Keratinocyte (primary cell): ENCODE measurements around the gene GSTM5. TPM values are rescaled to one million over a fixed set of nuclear protein-coding genes. Genes with fewer than 3 reads are reported as not detected.

Experiments
- DNase-seq: peaks from one replicate; pipeline ENCODE4 v3.0.0-alpha.2; 2011; ENCODE audit warnings: low read depth, missing footprints, low spot score
- FAIRE-seq: peaks from 2 replicates; lab custom pipeline; 2011; peaks lifted over from hg19 to GRCh38; lab: Jason Lieb, UNC
- H2AFZ ChIP-seq: 2 replicates; pipeline ENCODE4 v1.6.0; 2012; ENCODE audit warnings: low read length, control low read depth, inconsistent platforms; ENCODE audit not compliant: control insufficient read depth
- H3K27ac ChIP-seq: 2 replicates; pipeline ENCODE4 v1.5.1; 2011; ENCODE audit warnings: low read length; ENCODE audit not compliant: control insufficient read depth, insufficient read depth
- H3K27me3 ChIP-seq: 3 replicates; pipeline ENCODE4 v1.6.0; 2011; ENCODE audit warnings: low read length; ENCODE audit not compliant: control insufficient read depth, insufficient read depth; ENCODE audit errors: extremely low read depth
- H3K36me3 ChIP-seq, 2 experiments: 2 replicates in 1 of 2; 3 replicates in 1 of 2; pipeline ENCODE4 v1.5.1; 2011; ENCODE audit warnings: low read length in 2 of 2, mild to moderate bottlenecking in 1 of 2; ENCODE audit not compliant: control insufficient read depth in 2 of 2, insufficient read depth in 2 of 2; ENCODE audit errors: extremely low read depth in 1 of 2
- H3K4me1 ChIP-seq: 3 replicates; pipeline ENCODE4 v1.5.1; 2011; ENCODE audit warnings: low read length; ENCODE audit not compliant: control insufficient read depth, insufficient read depth; ENCODE audit errors: extremely low read depth
- H3K4me2 ChIP-seq: 3 replicates; pipeline ENCODE4 v1.6.0; 2011; ENCODE audit warnings: low read depth, low read length; ENCODE audit not compliant: control insufficient read depth, insufficient read depth; ENCODE audit errors: extremely low read depth
- H3K4me3 ChIP-seq, 3 experiments: fragments of 200-600 bp in 1 of 3; sonication (generic) in 1 of 3; 2 replicates in 2 of 3; 3 replicates in 1 of 3; pipeline ENCODE4 v1.5.1; 2011 to 2016; ENCODE audit warnings: low read length in 3 of 3, mild to moderate bottlenecking in 3 of 3, control low read depth in 2 of 3, inconsistent platforms in 1 of 3, low read depth in 1 of 3, mixed read lengths in 1 of 3, mixed run types in 1 of 3, moderate library complexity in 1 of 3; ENCODE audit not compliant: control insufficient read depth in 2 of 3, insufficient read depth in 2 of 3; ENCODE audit errors: extremely low read depth in 1 of 3
- H3K79me2 ChIP-seq: 2 replicates; pipeline ENCODE4 v1.6.0; 2012; ENCODE audit warnings: low read length; ENCODE audit not compliant: control insufficient read depth, insufficient read depth
- H3K9ac ChIP-seq: 3 replicates; pipeline ENCODE4 v1.6.0; 2011; ENCODE audit warnings: low read length; ENCODE audit not compliant: control insufficient read depth, insufficient read depth; ENCODE audit errors: extremely low read depth
- H3K9me1 ChIP-seq: 3 replicates; pipeline ENCODE4 v1.6.0; 2011; ENCODE audit warnings: low read length; ENCODE audit not compliant: control insufficient read depth, insufficient read depth; ENCODE audit errors: extremely low read depth
- H3K9me3 ChIP-seq: 2 replicates; pipeline ENCODE4 v1.5.1; 2012; ENCODE audit warnings: low read depth, low read length; ENCODE audit not compliant: control insufficient read depth
- H4K20me1 ChIP-seq: 3 replicates; pipeline ENCODE4 v1.6.0; 2011; ENCODE audit warnings: low read length; ENCODE audit not compliant: control insufficient read depth, insufficient read depth; ENCODE audit errors: extremely low read depth
- EZH2 ChIP-seq: IDR thresholded peaks from one replicate; pipeline ENCODE4 v1.6.1; 2012; ENCODE audit warnings: inconsistent platforms, mild to moderate bottlenecking, low read length, moderate library complexity
- dilution Hi-C: fragments of 300-500 bp; cut with MboI; formaldehyde crosslinking; loops from one replicate; pipeline ENCODE4 v1.7.0; 2020; ENCODE audit warnings: low sequenced_read_pairs; ENCODE audit not compliant: extremely low pct_ligation_motif_present
- polyA plus RNA-seq, 5 experiments: library from polyadenylated mRNA; depleted of rRNA in 3 of 5; stranded (reverse) in 3 of 5; stranded (forward) in 1 of 5; unstranded in 1 of 5; fragments of >200 nt; gene quantifications; 1 replicate in 1 of 5; 2 replicates in 3 of 5; 3 replicates in 1 of 5; pipeline versions ENCODE4 v1.2.1 to v1.2.3, GENCODE V29; 2011 to 2012; ENCODE audit warnings: missing spikeins in 2 of 5, low read depth in 1 of 5, low replicate concordance in 1 of 5
- TF ChIP-seq, protein P1 (sequence below), 3 experiments: IDR thresholded peaks in 1 of 3; conservative IDR thresholded peaks in 1 of 3; optimal IDR thresholded peaks in 1 of 3; 2 replicates in 2 of 3; 3 replicates in 1 of 3; pipeline versions ENCODE3 to v1.5.1; 2011; ENCODE audit warnings: low read length in 3 of 3, mild to moderate bottlenecking in 3 of 3, moderate library complexity in 2 of 3, control low read depth in 1 of 3, inconsistent platforms in 1 of 3; ENCODE audit not compliant: insufficient read depth in 2 of 3; ENCODE audit errors: extremely low read depth in 1 of 3

The GSTM5 gene
- polyA plus RNA-seq, 1 donor (not counting 4 experiments of a cell fraction or from before 2014, with no cell fraction given) = not detected

DNA sequence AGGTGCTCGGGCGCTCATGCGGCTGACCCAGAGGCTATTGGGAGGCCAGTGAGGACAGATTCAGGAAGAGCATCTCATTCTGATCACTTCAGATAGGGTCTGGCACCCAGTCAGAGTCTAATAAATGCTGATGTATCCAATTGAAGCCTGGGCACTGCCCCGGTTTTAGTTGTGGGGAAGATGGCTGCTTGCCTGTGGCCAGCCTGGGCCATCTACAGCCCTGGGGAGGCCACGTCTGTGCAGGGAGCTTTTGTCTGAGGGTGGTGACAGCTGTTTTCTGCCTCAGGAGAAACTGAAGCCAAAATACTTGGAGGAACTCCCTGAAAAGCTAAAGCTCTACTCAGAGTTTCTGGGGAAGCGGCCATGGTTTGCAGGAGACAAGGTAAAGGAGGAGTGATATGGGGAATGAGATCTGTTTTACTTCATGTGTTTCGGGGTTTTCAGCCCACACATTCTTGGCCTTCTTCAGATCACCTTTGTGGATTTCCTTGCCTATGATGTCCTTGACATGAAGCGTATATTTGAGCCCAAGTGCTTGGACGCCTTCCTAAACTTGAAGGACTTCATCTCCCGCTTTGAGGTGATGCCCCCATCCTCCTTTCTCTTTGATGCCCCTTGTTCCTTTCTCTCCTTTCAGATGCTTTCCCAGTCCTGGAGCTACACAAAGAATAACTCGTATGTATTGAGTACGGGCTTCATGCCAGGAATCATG lies 2.8 kb downstream of the GSTM5 start:
- Histone ChIP-seq H3K27me3 (no peaks in the 10 kb centered on the region), H3K4me2 (no peak overlapping the region), H3K79me2 (no peaks in the 10 kb centered on the region), H4K20me1 (no peaks in the 10 kb centered on the region), H3K4me1 (peaks cover 35% of the 10 kb centered on the region), H3K9me1 (no peaks in the 10 kb centered on the region), H3K4me3 (no peak overlapping the region), H3K27ac (no peak overlapping the region), H2AFZ (no peak overlapping the region), H3K9ac (no peak overlapping the region), H3K36me3 (no peaks in the 10 kb centered on the region), H3K9me3 (no peaks in the 10 kb centered on the region)
- DNase-seq (no peak), FAIRE-seq (no peak)
- dilution Hi-C loops = no loop called here
- no peak for TF ChIP-seq EZH2

DNA sequence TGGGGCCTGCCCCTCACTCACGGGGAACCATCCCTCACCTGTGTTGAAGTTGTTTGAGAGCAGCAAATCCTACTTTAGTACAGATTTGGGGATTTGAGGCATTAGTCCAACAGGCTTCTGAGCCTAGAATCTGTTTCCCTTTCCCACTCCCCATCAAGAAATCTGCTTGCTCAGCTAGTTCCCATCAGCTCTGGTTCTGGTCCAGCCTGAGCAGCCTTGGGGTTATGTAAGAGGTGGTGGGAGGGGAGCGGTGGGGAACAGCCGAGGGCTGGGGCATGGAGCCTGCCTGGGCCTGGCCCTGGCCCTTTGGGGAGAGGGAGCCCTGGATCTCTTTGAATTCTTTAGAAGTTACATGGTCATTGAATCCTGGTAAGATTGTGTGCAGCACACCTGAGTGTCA lies 4.1 kb downstream of the GSTM5 start:
- FAIRE-seq (no peak), DNase-seq (no peak)
- H3K79me2 ChIP-seq = no peaks in the 10 kb centered on the region
- no peaks in the 10 kb centered on the region for H3K9me1 ChIP-seq
- no peaks in the 10 kb centered on the region for H3K36me3 ChIP-seq
- TF ChIP-seq EZH2 = no peak
- TF ChIP-seq, protein P1, sequence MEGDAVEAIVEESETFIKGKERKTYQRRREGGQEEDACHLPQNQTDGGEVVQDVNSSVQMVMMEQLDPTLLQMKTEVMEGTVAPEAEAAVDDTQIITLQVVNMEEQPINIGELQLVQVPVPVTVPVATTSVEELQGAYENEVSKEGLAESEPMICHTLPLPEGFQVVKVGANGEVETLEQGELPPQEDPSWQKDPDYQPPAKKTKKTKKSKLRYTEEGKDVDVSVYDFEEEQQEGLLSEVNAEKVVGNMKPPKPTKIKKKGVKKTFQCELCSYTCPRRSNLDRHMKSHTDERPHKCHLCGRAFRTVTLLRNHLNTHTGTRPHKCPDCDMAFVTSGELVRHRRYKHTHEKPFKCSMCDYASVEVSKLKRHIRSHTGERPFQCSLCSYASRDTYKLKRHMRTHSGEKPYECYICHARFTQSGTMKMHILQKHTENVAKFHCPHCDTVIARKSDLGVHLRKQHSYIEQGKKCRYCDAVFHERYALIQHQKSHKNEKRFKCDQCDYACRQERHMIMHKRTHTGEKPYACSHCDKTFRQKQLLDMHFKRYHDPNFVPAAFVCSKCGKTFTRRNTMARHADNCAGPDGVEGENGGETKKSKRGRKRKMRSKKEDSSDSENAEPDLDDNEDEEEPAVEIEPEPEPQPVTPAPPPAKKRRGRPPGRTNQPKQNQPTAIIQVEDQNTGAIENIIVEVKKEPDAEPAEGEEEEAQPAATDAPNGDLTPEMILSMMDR (optimal IDR thresholded peaks at IDR 0.05 in 1 of 3, IDR thresholded peaks at IDR 0.05 in 1 of 3, conservative IDR thresholded peaks at IDR 0.05 in 1 of 3; ENCODE audit: extremely low read depth in 1 of 3, insufficient read depth in 2 of 3, low read length in 3 of 3) = no peak
- H2AFZ ChIP-seq = no peak overlapping the region
- dilution Hi-C loops = no loop called here
- no peak overlapping the region for H3K27ac ChIP-seq
- H3K4me2 ChIP-seq = no peak overlapping the region
- no peak overlapping the region for H3K9ac ChIP-seq
- H3K4me1 ChIP-seq = peaks cover 36% of the 10 kb centered on the region
- no peak overlapping the region for H3K4me3 ChIP-seq
- no peaks in the 10 kb centered on the region for H3K9me3 ChIP-seq
- no peaks in the 10 kb centered on the region for H4K20me1 ChIP-seq
- no peaks in the 10 kb centered on the region for H3K27me3 ChIP-seq
